DND-41 (cell line): ENCODE results near the gene APOBEC4.

Source experiments
- EZH2 ChIP-seq: IDR thresholded peaks from 3 replicates; pipeline ENCODE4 v1.6.1; 2012; ENCODE audit warnings: borderline replicate concordance, low read depth, mild to moderate bottlenecking, moderate library complexity, low read length, inconsistent platforms; ENCODE audit not compliant: severe bottlenecking
- TF ChIP-seq, protein P1 (sequence below): IDR thresholded peaks from 2 replicates; pipeline ENCODE4 v1.5.1; 2012; ENCODE audit warnings: borderline replicate concordance, low read length, moderate library complexity, mild to moderate bottlenecking; ENCODE audit not compliant: poor library complexity, severe bottlenecking; ENCODE audit errors: extremely low read depth

DNA sequence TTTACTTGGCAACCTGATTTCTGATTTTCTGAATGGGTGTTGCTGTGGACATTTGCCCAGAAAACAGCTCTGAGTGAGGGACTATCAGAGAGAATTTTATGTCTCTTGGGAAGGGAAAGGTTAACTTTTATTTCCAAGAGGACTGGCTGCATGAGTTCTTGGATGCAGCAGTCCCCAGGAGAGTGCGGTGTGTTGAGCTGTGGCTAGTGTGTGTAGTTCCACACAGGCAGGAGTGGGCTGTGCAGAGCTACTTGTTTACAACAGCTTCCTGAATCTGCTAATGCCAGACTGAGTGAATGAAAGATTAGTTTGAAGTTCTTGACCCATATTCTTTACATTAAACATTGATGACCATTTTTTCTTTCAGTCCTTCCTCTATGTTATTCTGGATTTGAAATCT is 41.0 kb upstream of the APOBEC4 start:
- TF ChIP-seq, protein P1, sequence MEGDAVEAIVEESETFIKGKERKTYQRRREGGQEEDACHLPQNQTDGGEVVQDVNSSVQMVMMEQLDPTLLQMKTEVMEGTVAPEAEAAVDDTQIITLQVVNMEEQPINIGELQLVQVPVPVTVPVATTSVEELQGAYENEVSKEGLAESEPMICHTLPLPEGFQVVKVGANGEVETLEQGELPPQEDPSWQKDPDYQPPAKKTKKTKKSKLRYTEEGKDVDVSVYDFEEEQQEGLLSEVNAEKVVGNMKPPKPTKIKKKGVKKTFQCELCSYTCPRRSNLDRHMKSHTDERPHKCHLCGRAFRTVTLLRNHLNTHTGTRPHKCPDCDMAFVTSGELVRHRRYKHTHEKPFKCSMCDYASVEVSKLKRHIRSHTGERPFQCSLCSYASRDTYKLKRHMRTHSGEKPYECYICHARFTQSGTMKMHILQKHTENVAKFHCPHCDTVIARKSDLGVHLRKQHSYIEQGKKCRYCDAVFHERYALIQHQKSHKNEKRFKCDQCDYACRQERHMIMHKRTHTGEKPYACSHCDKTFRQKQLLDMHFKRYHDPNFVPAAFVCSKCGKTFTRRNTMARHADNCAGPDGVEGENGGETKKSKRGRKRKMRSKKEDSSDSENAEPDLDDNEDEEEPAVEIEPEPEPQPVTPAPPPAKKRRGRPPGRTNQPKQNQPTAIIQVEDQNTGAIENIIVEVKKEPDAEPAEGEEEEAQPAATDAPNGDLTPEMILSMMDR: no peak
- no peak for TF ChIP-seq EZH2
